GM12878 (cell line): Measurements from ENCODE around the gene P3H3.

Experiments used
- ATF2 ChIP-seq: IDR thresholded peaks from 2 replicates; pipeline ENCODE4 v1.6.1; 2012; ENCODE audit warnings: low read length, inconsistent platforms
- BRCA1 ChIP-seq: IDR thresholded peaks from 2 replicates; pipeline ENCODE4 v1.6.1; 2011; ENCODE audit warnings: low read depth, low read length, improper control_type of control experiment
- EZH2 ChIP-seq: IDR thresholded peaks from 2 replicates; pipeline ENCODE4 v1.6.1; 2012; ENCODE audit warnings: low read depth, mild to moderate bottlenecking, control low read depth, inconsistent platforms, low read length, borderline replicate concordance; ENCODE audit not compliant: control insufficient read depth
- FOXM1 ChIP-seq: IDR thresholded peaks from 2 replicates; pipeline ENCODE4 v1.6.1; 2012; ENCODE audit warnings: low read depth, mild to moderate bottlenecking, inconsistent platforms, low read length, moderate library complexity
- HDAC6 ChIP-seq: fragments of 200-600 bp; sonication (generic); IDR thresholded peaks from one replicate; pipeline ENCODE4 v1.8.0; 2017; ENCODE audit warnings: antibody characterized with exemption; ENCODE audit not compliant: unreplicated experiment
- PML ChIP-seq: IDR thresholded peaks from 2 replicates; pipeline ENCODE4 v1.6.1; 2012; ENCODE audit warnings: low read length, inconsistent platforms
- POLR2A ChIP-seq: IDR thresholded peaks from 2 replicates; pipeline ENCODE4 v1.6.1; 2011; ENCODE audit warnings: low read depth, mild to moderate bottlenecking, low read length
- RFX5 ChIP-seq: IDR thresholded peaks from 2 replicates; pipeline ENCODE4 v1.6.1; 2011; ENCODE audit warnings: low read depth, low read length, improper control_type of control experiment
- SREBF2 ChIP-seq: IDR thresholded peaks from 2 replicates; pipeline ENCODE4 v1.6.1; 2012; ENCODE audit warnings: mild to moderate bottlenecking, low read length
- SRF ChIP-seq, 2 experiments: IDR thresholded peaks; 2 replicates each; pipeline ENCODE4 v1.6.1; 2011; ENCODE audit warnings: low read depth in 2 of 2, low read length in 2 of 2, mild to moderate bottlenecking in 1 of 2, moderate library complexity in 1 of 2
- TCF7 ChIP-seq: IDR thresholded peaks from 2 replicates; pipeline ENCODE4 v1.6.1; 2014; ENCODE audit warnings: antibody characterized with exemption, borderline replicate concordance
- TF ChIP-seq, protein P1 (sequence below): IDR thresholded peaks from 2 replicates; pipeline ENCODE4 v1.6.1; 2011; ENCODE audit warnings: mild to moderate bottlenecking, low read depth, low read length, moderate library complexity; ENCODE audit not compliant: insufficient replicate concordance
- TF ChIP-seq, protein P2 (sequence below): fragments of 450-650 bp; IDR thresholded peaks from 2 replicates; pipeline ENCODE4 v1.6.1; 2017; ENCODE audit warnings: mild to moderate bottlenecking
- TF ChIP-seq, protein P3 (sequence below), 3 experiments: IDR thresholded peaks in 2 of 3; conservative IDR thresholded peaks in 1 of 3; 2 replicates each; pipeline ENCODE4 v1.5.1; 2011; ENCODE audit warnings: low read depth in 3 of 3, low read length in 3 of 3, mild to moderate bottlenecking in 3 of 3, control low read depth in 2 of 3, moderate library complexity in 2 of 3, inconsistent platforms in 1 of 3, mixed read lengths in 1 of 3; ENCODE audit not compliant: control insufficient read depth in 2 of 3, insufficient read depth in 1 of 3; ENCODE audit errors: extremely low read depth in 1 of 3

- TF ChIP-seq, protein P1, sequence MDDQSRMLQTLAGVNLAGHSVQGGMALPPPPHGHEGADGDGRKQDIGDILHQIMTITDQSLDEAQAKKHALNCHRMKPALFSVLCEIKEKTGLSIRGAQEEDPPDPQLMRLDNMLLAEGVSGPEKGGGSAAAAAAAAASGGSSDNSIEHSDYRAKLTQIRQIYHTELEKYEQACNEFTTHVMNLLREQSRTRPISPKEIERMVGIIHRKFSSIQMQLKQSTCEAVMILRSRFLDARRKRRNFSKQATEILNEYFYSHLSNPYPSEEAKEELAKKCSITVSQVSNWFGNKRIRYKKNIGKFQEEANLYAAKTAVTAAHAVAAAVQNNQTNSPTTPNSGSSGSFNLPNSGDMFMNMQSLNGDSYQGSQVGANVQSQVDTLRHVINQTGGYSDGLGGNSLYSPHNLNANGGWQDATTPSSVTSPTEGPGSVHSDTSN, result no peak
- TF ChIP-seq ATF2 (no peak), PML (no peak), EZH2 (no peak), SRF (IDR thresholded peaks at IDR 0.05; ENCODE audit: low read depth in 2 of 2, low read length in 2 of 2) (no peak), HDAC6 (no peak), POLR2A (no peak), FOXM1 (no peak), BRCA1 (no peak), TCF7 (no peak), RFX5 (no peak), SREBF2 (no peak)
- TF ChIP-seq, protein P2, sequence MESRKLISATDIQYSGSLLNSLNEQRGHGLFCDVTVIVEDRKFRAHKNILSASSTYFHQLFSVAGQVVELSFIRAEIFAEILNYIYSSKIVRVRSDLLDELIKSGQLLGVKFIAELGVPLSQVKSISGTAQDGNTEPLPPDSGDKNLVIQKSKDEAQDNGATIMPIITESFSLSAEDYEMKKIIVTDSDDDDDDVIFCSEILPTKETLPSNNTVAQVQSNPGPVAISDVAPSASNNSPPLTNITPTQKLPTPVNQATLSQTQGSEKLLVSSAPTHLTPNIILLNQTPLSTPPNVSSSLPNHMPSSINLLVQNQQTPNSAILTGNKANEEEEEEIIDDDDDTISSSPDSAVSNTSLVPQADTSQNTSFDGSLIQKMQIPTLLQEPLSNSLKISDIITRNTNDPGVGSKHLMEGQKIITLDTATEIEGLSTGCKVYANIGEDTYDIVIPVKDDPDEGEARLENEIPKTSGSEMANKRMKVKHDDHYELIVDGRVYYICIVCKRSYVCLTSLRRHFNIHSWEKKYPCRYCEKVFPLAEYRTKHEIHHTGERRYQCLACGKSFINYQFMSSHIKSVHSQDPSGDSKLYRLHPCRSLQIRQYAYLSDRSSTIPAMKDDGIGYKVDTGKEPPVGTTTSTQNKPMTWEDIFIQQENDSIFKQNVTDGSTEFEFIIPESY, result no peak
- TF ChIP-seq, protein P3, sequence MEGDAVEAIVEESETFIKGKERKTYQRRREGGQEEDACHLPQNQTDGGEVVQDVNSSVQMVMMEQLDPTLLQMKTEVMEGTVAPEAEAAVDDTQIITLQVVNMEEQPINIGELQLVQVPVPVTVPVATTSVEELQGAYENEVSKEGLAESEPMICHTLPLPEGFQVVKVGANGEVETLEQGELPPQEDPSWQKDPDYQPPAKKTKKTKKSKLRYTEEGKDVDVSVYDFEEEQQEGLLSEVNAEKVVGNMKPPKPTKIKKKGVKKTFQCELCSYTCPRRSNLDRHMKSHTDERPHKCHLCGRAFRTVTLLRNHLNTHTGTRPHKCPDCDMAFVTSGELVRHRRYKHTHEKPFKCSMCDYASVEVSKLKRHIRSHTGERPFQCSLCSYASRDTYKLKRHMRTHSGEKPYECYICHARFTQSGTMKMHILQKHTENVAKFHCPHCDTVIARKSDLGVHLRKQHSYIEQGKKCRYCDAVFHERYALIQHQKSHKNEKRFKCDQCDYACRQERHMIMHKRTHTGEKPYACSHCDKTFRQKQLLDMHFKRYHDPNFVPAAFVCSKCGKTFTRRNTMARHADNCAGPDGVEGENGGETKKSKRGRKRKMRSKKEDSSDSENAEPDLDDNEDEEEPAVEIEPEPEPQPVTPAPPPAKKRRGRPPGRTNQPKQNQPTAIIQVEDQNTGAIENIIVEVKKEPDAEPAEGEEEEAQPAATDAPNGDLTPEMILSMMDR (IDR thresholded peaks at IDR 0.05 in 2 of 3, conservative IDR thresholded peaks at IDR 0.05 in 1 of 3; ENCODE audit: control insufficient read depth in 2 of 3, extremely low read depth in 1 of 3, insufficient read depth in 1 of 3, low read depth in 3 of 3, low read length in 3 of 3), result no peak
Observed at GRCh38 chr12:6807170-6807569, 21.0 kb upstream of the P3H3 start.
